MG63 (cell line): ENCODE measurements around the gene USF2. TPM values are rescaled to one million over a fixed set of nuclear protein-coding genes. Genes with fewer than 3 reads are reported as not detected.
A peak's percentile ranks its signal among the peaks of the same experiment; 100 is the strongest.

Experiments used
- DNase-seq: peaks from one replicate; pipeline ENCODE4 v3.0.0-alpha.2; 2020
- H3K27me3 ChIP-seq: fragments of 250-450 bp; sonication (Bioruptor Pico); 2 replicates; pipeline ENCODE4 v1.5.1; 2020; ENCODE audit warnings: mild to moderate bottlenecking, moderate library complexity
- H3K36me3 ChIP-seq: fragments of 250-450 bp; sonication (Bioruptor Pico); 2 replicates; pipeline ENCODE4 v1.5.1; 2020; ENCODE audit warnings: mild to moderate bottlenecking, moderate library complexity
- H3K4me3 ChIP-seq: fragments of 250-450 bp; sonication (Bioruptor Pico); 2 replicates; pipeline ENCODE4 v1.5.1; 2020; ENCODE audit warnings: mild to moderate bottlenecking, moderate library complexity
- H3K9me3 ChIP-seq: fragments of 250-450 bp; sonication (Bioruptor Pico); 2 replicates; pipeline ENCODE4 v1.5.1; 2020; ENCODE audit warnings: mild to moderate bottlenecking, moderate library complexity
- total RNA-seq: library from RNA; depleted of rRNA; stranded (reverse); fragments of >200 nt; shearing (Covaris generic); gene quantifications from 2 replicates; pipeline ENCODE4 v1.2.3, GENCODE V29; 2014; ENCODE audit warnings: low replicate concordance

USF2 gene
- total RNA-seq, 1 experiment from 2014 or later: 85.5 TPM

DNA sequence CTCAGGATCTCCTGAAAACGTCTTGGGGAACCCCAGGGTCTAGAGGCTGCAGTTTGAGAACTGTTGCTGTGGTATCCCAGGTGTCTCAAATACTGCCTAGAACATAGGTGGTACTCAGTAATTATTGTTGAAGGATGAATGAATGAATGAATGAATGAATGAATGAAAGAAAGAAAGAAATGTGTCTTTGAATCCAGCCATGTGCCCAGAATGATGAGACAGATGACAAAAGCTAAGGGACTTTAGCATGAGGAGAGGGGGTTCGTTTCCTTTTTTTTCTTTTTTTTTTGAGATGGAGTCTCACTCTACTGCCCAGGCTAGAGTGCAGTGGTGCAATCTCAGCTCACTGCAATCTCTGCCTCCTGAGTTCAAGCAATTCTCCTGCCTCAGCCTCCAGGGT, 12.2 kb upstream of the USF2 start:
- Histone ChIP-seq H3K36me3 (no peaks in the 10 kb centered on the region), H3K4me3 (no peak overlapping the region), H3K9me3 (no peaks in the 10 kb centered on the region), H3K27me3 (no peaks in the 10 kb centered on the region)
- no peak for DNase-seq

DNA sequence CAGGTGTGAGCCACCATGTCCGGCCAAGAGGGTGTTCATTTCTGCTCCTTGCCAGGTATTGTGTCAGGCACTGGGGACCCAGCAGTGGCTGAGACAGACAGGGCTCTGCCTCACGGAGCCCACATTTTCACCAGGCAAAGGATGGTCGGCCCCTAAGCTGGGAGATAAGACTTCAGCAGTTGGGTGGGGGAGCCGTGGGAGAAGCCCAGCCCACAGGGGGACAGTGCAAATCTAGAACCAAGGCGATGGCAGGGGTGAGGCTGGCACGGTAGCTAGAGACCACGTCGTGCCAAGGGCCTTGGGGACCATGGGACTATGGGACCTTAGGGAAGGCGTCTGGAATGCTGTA, 11.7 kb upstream of the USF2 start:
- no peaks in the 10 kb centered on the region for H3K36me3 ChIP-seq
- no peaks in the 10 kb centered on the region for H3K9me3 ChIP-seq
- H3K4me3 ChIP-seq: no peak overlapping the region
- H3K27me3 ChIP-seq: no peaks in the 10 kb centered on the region
- no peak for DNase-seq

DNA sequence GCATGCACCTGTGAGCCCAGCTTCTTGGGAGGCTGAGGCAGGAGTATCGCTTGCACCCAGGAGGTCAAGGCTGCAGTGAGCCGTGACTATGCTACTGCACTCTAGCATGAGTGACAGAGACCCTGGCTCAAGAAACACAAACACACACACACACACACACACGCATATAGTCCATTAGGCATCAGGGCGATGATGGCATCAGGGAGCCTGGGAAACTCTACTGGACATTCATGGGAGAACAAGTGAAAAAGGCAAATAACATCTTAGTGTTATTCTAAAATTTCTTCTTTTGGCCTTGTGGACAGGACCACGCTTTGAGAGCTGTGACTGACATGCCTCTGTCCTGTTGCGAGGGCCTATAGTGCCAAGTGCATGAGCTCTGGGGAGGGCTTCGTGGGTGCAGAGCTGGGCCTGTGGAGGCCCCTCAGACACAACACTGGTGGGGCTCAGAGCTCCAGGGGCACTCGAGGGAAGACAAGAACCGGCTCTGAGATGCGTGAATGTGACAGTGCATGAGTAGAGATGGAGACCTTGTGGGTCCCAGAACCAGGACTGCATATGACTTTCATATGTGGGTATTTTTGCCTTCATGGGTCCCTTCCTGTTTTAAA, 8.0 kb upstream of the USF2 start:
- Histone ChIP-seq H3K9me3 (no peaks in the 10 kb centered on the region), H3K4me3 (no peak overlapping the region), H3K27me3 (no peaks in the 10 kb centered on the region), H3K36me3 (peaks cover under 1% of the 10 kb centered on the region; the same call in 1 of the 2 replicates)
- no peak for DNase-seq

DNA sequence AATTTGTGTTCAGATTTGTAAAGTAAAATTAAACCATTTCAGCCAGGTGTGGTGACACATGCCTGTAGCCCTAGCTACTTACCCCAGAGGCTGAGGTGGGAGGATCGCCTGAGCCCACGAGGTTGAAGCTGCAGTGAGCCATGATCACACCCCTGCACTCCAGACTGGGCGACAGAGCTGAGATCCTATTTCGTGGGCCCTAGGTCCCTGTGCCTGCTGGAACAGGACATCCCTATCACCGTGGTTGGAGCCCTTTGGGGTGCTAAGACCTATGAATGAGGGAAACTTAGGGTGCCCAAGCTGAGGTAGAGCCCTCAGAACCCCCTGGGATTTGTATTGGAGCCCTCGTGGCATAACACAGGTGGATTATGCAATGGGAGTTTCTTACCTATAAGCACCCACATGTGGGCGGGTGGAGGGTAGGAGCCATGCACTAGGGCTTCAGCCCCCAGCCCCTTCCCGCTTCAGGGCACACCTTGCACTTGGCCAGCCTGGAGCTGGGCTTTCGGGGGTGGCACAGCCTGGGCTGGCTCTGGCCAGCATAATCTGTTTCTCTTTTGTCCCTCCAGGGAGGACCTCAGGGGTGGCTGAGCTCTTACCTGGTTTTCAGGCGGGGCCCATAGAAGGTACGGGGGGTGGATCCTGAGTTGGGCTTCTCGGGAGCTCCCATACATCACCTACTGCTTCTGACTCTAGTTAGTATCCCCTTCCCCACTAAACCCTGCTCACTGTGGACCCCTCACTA, 7.2 kb upstream of the USF2 start:
- H3K4me3 ChIP-seq: no peak overlapping the region
- DNase-seq: no peak
- no peaks in the 10 kb centered on the region for H3K9me3 ChIP-seq
- H3K36me3 ChIP-seq: peaks cover 7% of the 10 kb centered on the region; the same call in 1 of the 2 replicates
- H3K27me3 ChIP-seq: no peaks in the 10 kb centered on the region

DNA sequence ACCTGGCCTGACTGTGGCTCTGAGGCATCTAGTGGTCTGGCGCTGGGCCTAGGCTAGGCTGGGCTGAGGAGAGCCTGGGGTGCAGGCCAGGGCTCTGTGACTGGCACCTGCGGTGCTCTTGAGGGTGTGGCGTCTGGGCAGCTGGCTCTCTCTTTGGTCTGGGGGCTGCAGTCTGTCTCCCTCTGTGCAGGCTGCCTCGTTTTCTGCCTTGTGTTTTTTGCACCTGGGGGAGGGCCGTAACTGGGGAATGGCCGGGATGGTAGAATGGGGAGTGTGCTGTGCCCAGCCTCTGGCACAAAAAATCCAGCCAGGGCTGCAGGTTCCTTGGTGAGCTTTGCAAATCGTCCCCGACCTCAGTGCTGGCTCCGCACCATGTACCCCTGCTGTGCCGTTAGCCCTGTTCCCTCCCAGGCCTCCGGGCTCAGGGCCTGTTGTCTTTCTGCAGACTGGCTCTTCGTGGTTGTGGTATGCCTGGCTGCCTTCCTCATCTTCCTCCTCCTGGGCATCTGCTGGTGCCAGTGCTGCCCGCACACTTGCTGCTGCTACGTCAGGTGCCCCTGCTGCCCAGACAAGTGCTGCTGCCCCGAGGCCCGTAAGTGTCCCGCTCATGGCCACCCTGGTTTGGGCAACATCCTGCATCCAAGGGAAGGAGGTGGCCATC, 6.5 kb upstream of the USF2 start:
- H3K9me3 ChIP-seq: no peaks in the 10 kb centered on the region
- peaks cover 8% of the 10 kb centered on the region; the same call in 1 of the 2 replicates for H3K36me3 ChIP-seq
- no peaks in the 10 kb centered on the region for H3K27me3 ChIP-seq
- H3K4me3 ChIP-seq: no peak overlapping the region
- DNase-seq: peak; percentile 52

DNA sequence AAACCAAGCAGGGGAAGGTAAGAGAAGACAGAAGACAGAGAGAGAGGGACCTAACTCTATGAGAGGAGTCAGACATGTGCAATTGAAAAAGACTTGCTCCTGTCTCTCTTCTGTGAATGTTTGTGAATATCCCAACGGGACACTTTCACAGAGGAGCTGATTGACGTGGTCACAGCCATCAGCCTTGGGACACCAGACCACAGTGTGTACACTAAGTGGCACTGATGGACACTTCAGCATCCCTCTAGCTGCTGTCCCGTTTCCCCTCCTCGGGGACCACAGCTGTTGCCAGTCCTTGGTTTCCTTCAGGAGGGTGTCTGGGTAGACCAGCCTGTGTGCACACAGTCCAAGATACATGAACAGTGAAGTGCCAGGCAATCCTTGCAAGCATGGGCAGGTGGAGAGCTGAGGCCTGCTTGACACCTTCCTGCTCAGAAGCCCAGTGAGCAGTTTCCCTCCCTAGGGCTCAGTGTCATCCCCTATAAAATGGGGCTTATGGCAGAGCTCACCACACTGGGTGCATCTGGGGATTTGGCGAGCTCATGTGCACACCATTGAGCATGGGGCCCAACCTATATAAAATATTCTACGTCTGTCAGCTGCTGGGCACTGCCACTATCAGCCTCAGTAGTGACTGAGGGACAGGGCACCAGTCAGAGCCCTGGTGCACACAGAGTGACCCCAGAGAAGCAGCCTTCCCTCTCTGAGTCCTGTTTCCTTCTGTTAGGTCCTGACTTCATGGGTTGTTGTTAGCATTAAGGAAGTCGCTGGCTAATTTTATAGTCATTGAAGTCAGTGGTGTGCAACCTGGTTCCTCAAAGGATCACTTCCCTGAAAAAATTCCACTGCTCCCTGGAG, 4.3 kb upstream of the USF2 start:
- no peaks in the 10 kb centered on the region for H3K9me3 ChIP-seq
- no peak for DNase-seq
- no peaks in the 10 kb centered on the region for H3K27me3 ChIP-seq
- no peak overlapping the region for H3K4me3 ChIP-seq
- H3K36me3 ChIP-seq: peaks cover 8% of the 10 kb centered on the region; the same call in 1 of the 2 replicates

DNA sequence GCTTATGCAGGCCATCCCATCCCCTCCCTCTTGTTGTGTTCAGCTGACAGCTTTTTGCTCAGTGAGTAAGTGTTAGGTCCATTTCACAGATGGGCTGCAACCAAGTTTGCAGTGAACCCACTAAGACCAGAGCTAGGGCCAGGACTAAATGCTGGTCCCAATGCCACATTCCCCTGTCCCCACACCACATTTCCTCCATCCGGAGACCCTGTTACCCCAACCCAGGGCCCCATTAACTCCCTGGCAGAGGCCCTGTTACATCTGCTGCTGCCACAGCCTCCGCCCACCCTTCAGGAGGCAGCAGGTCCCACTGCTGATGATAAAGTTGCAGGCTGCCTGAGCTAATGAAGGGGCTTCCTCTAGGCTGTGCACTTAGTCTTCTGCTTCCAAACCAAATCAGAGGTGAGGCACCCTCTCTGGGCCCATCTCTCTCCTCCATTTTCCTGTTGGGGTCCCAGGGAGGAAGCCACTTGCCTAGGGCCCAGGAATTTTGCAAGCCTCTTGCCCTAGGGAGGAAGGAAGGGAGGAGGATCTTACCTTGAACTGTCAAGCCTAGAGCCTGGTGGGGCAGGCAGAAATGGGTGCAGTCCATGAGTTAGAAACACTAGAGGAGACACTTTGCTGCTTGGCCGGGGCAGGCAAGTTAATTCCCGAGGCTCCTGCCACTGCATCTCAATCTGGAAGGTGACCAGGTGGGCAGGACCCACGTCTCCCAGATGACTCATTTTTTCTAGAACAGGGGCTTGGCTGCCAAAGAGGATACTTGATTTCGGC, 3.4 kb upstream of the USF2 start:
- Histone ChIP-seq H3K9me3 (no peaks in the 10 kb centered on the region), H3K27me3 (no peaks in the 10 kb centered on the region), H3K36me3 (peaks cover 12% of the 10 kb centered on the region), H3K4me3 (no peak overlapping the region)
- DNase-seq: peak; percentile 23

DNA sequence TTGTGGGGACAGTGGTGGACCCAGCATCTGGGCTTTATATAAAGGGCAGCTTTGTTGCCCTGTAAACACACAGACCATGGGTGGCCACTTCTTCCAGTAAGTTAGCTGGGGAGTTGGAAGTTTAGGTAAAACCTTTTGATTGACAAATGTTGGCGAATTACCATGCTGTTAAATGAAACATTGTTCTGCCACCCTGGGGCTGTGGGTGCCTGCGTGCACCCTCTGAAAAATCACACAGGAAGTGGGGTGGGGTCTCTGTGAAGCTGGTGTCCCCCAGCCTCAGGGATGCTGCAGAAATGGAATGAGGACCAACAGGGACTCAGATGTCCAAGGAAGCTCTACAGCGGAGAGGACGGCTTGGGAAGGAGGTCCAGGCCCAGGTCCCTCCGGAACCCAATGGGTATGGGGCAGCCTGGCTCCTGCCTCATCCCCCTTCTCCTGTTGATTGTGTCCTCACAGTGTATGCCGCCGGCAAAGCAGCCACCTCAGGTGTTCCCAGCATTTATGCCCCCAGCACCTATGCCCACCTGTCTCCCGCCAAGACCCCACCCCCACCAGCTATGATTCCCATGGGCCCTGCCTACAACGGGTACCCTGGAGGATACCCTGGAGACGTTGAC, 2.8 kb upstream of the USF2 start:
- DNase-seq: no peak
- H3K9me3 ChIP-seq: no peaks in the 10 kb centered on the region
- no peaks in the 10 kb centered on the region for H3K27me3 ChIP-seq

DNA sequence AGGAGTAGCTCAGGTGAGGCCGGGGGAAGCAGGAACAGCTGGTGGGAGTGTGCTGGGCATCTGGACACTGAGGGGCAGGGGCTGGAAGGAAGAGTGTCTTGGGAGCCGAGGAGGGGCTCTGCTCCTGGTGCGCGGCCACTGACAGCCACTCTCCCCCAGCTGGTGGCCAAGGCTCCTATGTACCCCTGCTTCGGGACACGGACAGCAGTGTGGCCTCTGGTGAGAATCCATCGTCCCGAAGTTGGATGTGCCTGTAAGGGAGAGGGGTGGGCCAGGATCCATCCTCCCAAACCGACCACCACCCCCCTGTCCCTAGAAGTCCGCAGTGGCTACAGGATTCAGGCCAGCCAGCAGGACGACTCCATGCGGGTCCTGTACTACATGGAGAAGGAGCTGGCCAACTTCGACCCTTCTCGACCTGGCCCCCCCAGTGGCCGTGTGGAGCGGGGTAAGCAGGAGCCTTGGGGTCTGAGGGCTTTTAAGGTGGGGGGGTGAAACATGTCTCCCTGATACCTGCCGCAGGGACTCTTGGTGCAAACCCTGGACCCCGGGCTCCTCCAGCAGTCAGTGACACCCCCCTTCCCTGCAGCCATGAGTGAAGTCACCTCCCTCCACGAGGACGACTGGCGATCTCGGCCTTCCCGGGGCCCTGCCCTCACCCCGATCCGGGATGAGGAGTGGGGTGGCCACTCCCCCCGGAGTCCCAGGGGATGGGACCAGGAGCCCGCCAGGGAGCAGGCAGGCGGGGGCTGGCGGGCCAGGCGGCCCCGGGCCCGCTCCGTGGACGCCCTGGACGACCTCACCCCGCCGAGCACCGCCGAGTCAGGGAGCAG, 2.0 kb upstream of the USF2 start:
- DNase-seq: peak; percentile 48
- H3K4me3 ChIP-seq: peak overlapping the region; percentile 94
- H3K9me3 ChIP-seq: no peaks in the 10 kb centered on the region
- no peaks in the 10 kb centered on the region for H3K27me3 ChIP-seq
- peaks cover 26% of the 10 kb centered on the region for H3K36me3 ChIP-seq

More for the DNA sequence above, 2.8 kb upstream of the USF2 start:
- Histone ChIP-seq H3K4me3 (no peak overlapping the region), H3K36me3 (peaks cover 18% of the 10 kb centered on the region)

DNA sequence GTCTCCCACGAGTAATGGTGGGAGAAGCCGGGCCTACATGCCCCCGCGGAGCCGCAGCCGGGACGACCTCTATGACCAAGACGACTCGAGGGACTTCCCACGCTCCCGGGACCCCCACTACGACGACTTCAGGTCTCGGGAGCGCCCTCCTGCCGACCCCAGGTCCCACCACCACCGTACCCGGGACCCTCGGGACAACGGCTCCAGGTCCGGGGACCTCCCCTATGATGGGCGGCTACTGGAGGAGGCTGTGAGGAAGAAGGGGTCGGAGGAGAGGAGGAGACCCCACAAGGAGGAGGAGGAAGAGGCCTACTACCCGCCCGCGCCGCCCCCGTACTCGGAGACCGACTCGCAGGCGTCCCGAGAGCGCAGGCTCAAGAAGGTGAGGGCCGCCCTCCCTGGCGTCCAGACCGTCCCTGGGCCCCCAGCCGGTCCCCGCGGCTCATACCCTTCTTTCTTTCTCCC, 1.4 kb upstream of the USF2 start:
- H3K27me3 ChIP-seq: no peaks in the 10 kb centered on the region
- peak; percentile 49 for DNase-seq
- H3K9me3 ChIP-seq: no peaks in the 10 kb centered on the region
- H3K4me3 ChIP-seq: peak overlapping the region; percentile 94
- H3K36me3 ChIP-seq: peaks cover 29% of the 10 kb centered on the region

DNA sequence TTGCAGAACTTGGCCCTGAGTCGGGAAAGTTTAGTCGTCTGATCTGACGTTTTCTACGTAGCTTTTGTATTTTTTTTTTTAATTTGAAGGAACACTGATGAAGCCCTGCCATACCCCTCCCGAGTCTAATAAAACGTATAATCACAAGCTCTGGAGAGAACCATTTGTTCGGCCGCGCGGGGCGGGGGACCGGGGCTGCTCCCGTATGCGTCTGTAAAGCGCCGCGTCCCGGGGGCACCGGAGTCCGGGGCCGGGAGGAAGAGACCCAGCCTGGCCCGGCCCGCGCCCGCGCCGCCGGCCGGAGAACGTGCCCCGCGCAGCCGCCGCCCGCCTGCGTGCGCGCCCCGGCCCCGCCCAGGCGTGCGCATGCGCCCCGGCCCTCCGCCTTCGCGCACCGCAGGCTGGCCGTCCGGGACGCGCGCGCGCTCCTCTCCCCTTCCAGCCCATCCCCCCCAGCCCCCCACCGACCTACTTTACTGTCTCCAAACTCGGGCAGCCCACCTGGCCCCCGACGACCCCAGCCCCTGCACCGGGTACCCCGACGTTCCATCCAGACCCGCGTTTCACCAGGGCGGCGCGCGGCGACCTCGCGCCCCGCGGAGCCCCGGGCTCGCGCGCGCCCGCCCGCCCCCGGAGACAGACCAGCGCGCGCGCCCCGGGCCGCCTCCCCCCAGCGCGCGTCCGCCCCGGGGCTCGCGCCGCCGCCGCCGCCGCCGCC, 785 bp upstream of the USF2 start:
- peak overlapping the region; percentile 94 for H3K4me3 ChIP-seq
- H3K9me3 ChIP-seq: no peaks in the 10 kb centered on the region
- peak; percentile 80 for DNase-seq
- peaks cover 29% of the 10 kb centered on the region for H3K36me3 ChIP-seq
- no peaks in the 10 kb centered on the region for H3K27me3 ChIP-seq

DNA sequence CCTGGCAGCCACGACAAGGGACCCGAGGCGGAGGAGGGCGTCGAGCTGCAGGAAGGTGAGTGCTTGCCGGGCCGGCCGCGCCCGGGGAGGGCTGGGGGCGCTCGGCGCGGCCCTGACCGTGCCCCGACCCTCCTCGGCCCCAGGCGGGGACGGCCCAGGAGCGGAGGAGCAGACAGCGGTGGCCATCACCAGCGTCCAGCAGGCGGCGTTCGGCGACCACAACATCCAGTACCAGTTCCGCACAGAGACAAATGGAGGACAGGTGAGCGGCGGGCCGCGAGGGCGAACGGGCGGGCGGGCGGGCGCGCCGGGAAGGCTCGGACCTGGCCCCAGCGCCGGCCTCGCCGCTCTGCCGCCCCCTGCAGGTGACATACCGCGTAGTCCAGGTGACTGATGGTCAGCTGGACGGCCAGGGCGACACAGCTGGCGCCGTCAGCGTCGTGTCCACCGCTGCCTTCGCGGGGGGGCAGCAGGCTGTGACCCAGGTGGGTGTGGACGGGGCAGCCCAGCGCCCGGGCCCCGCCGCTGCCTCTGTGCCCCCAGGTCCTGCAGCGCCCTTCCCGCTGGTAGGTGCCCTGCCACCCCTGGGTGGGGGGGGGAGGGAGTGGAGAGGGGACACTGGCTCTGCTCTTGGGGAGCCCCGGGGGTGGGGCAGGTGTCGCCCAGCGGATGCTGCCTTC, 816 bp downstream of the USF2 start:
- peak; percentile 83 for DNase-seq
- peaks cover 36% of the 10 kb centered on the region for H3K36me3 ChIP-seq
- H3K9me3 ChIP-seq: no peaks in the 10 kb centered on the region
- H3K27me3 ChIP-seq: no peaks in the 10 kb centered on the region
- H3K4me3 ChIP-seq: peak overlapping the region; percentile 52

DNA sequence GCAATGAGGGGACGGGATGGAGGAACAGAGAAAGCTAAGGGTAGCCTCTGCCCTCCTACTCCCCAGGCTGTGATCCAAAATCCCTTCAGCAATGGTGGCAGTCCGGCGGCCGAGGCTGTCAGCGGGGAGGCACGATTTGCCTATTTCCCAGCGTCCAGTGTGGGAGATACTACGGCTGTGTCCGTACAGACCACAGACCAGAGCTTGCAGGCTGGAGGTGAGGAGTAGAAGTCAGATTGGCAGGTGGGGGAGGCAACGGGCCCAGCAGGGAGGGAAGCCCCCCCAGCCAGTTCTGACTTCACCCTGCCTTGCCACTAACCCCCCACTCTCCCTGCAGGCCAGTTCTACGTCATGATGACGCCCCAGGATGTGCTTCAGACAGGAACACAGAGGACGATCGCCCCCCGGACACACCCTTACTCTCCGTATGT, 1.6 kb downstream of the USF2 start:
- no peak for DNase-seq
- peaks cover 41% of the 10 kb centered on the region for H3K36me3 ChIP-seq
- no peaks in the 10 kb centered on the region for H3K27me3 ChIP-seq
- H3K4me3 ChIP-seq: no peak overlapping the region
- H3K9me3 ChIP-seq: no peaks in the 10 kb centered on the region

DNA sequence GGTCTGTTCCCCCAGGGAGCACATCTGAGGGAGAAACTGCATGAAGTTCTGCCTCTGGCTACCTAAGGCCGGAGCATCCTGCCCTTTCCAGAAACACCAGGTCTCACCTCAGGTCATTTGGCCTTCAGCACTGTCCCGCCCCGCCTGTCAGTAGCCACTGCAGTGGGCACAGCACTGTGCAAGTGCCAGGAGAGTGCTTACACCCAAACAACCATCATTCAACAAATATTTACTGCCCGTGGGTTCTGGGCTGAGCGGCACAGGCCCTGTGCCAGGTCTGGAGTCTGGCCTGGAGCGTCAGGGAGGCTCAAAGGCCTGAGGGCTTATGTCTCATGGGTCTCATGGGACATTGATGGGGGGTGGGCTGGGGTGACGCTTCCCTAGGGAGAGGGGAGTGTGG, 2.8 kb downstream of the USF2 start:
- DNase-seq: no peak
- Histone ChIP-seq H3K27me3 (no peaks in the 10 kb centered on the region), H3K4me3 (no peak overlapping the region), H3K9me3 (no peaks in the 10 kb centered on the region), H3K36me3 (peaks cover 36% of the 10 kb centered on the region)
